WTC11 (cell line): ENCODE measurements around the gene C4BPB. TPM values are rescaled to one million over a fixed set of nuclear protein-coding genes. Genes with fewer than 3 reads are reported as not detected.

ENCODE experiments used
- ATAC-seq: fragments of 200-7000 bp; cut with Tn5 transposase; 2 replicates; pipeline ENCODE4 v1.10.0; 2021; ENCODE audit warnings: mild to moderate bottlenecking, moderate library complexity
- CTCF ChIA-PET: fragments of 300-600 bp; sonication (Branson Sonifier 250); formaldehyde crosslinking; loops from one replicate; lab custom pipeline; 2021; ENCODE audit warnings: antibody characterized with exemption; lab: Charles Lee
- POLR2A ChIA-PET: fragments of 350-600 bp; sonication (Branson Sonifier 250); formaldehyde crosslinking; loops from one replicate; lab custom pipeline; 2021; ENCODE audit warnings: antibody characterized with exemption; lab: Charles Lee
- DNase-seq: peaks from one replicate; pipeline ENCODE4 v3.0.0; 2021; ENCODE audit warnings: low spot score
- H3K27ac Mint-ChIP-seq: 2 replicates; pipeline ENCODE4 v1.8.0; 2021; ENCODE audit warnings: mixed read lengths
- H3K27me3 Mint-ChIP-seq: 2 replicates; pipeline ENCODE4 v1.8.0; 2021; ENCODE audit warnings: low read depth, mild to moderate bottlenecking, moderate library complexity, mixed read lengths
- H3K36me3 Mint-ChIP-seq: 2 replicates; pipeline ENCODE4 v1.8.0; 2021; ENCODE audit warnings: mixed read lengths
- H3K4me1 Mint-ChIP-seq: 2 replicates; pipeline ENCODE4 v1.8.0; 2022; ENCODE audit warnings: mixed read lengths
- H3K4me3 Mint-ChIP-seq: 2 replicates; pipeline ENCODE4 v1.8.0; 2021; ENCODE audit warnings: mild to moderate bottlenecking, moderate library complexity, mixed read lengths
- H3K9me3 Mint-ChIP-seq: 2 replicates; pipeline ENCODE4 v1.8.0; 2021; ENCODE audit warnings: mixed read lengths
- ATF1 ChIP-seq: sonication (generic); formaldehyde crosslinking; IDR thresholded peaks from 2 replicates; pipeline ENCODE4 v1.8.1; 2023; ENCODE audit warnings: mild to moderate bottlenecking, moderate library complexity, missing genetic modification reagents
- ATF2 ChIP-seq: sonication (generic); formaldehyde crosslinking; IDR thresholded peaks from 2 replicates; pipeline ENCODE4 v1.8.1; 2022; ENCODE audit warnings: low read depth, missing genetic modification reagents, borderline replicate concordance
- CBFB ChIP-seq: sonication (generic); formaldehyde crosslinking; IDR thresholded peaks from 2 replicates; pipeline ENCODE4 v1.8.1; 2022; ENCODE audit warnings: mild to moderate bottlenecking, low read depth, missing genetic modification reagents
- CREB1 ChIP-seq: sonication (generic); formaldehyde crosslinking; IDR thresholded peaks from 2 replicates; pipeline ENCODE4 v1.8.0; 2023; ENCODE audit warnings: mild to moderate bottlenecking, missing genetic modification reagents
- E2F1 ChIP-seq: sonication (generic); formaldehyde crosslinking; IDR thresholded peaks from 2 replicates; pipeline ENCODE4 v1.8.0; 2022; ENCODE audit warnings: mild to moderate bottlenecking, missing genetic modification reagents
- EMX1 ChIP-seq: fragments of 250-450 bp; sonication (Bioruptor Pico); IDR thresholded peaks from 2 replicates; pipeline ENCODE4 v1.8.0; 2021; ENCODE audit warnings: mild to moderate bottlenecking
- FOXP1 ChIP-seq: sonication (generic); formaldehyde crosslinking; IDR thresholded peaks from 2 replicates; pipeline ENCODE4 v1.8.0; 2022; ENCODE audit warnings: missing genetic modification reagents, mild to moderate bottlenecking, moderate library complexity, borderline replicate concordance
- FOXP4 ChIP-seq: sonication (generic); formaldehyde crosslinking; IDR thresholded peaks from 2 replicates; pipeline ENCODE4 v1.8.0; 2022; ENCODE audit warnings: mild to moderate bottlenecking, missing genetic modification reagents
- GRHL2 ChIP-seq: fragments of 250-450 bp; sonication (Bioruptor Pico); IDR thresholded peaks from 2 replicates; pipeline ENCODE4 v1.8.0; 2022; ENCODE audit warnings: mild to moderate bottlenecking, moderate library complexity; ENCODE audit not compliant: insufficient replicate concordance, severe bottlenecking
- JAZF1 ChIP-seq: fragments of 250-450 bp; sonication (Bioruptor Pico); IDR thresholded peaks from 2 replicates; pipeline ENCODE4 v1.9.0; 2021; ENCODE audit warnings: moderate library complexity, mild to moderate bottlenecking, inconsistent platforms
- MAX ChIP-seq: sonication (generic); formaldehyde crosslinking; IDR thresholded peaks from 2 replicates; pipeline ENCODE4 v1.8.0; 2022; ENCODE audit warnings: mild to moderate bottlenecking, missing genetic modification reagents
- NFE2L1 ChIP-seq: sonication (generic); formaldehyde crosslinking; IDR thresholded peaks from 2 replicates; pipeline ENCODE4 v1.8.1; 2023; ENCODE audit warnings: missing genetic modification reagents
- NFYB ChIP-seq: sonication (generic); formaldehyde crosslinking; conservative IDR thresholded peaks from 2 replicates; pipeline ENCODE4 v1.8.0; 2022; ENCODE audit warnings: low read depth, missing genetic modification reagents
- RELA ChIP-seq: sonication (generic); formaldehyde crosslinking; IDR thresholded peaks from 2 replicates; pipeline ENCODE4 v1.8.1; 2022; ENCODE audit warnings: missing genetic modification reagents, mild to moderate bottlenecking, borderline replicate concordance
- STAT6 ChIP-seq: sonication (generic); formaldehyde crosslinking; conservative IDR thresholded peaks from 2 replicates; pipeline ENCODE4 v1.8.1; 2023; ENCODE audit warnings: mild to moderate bottlenecking, low read depth, missing genetic modification reagents, moderate library complexity
- ZBTB43 ChIP-seq: sonication (generic); formaldehyde crosslinking; IDR thresholded peaks from 2 replicates; pipeline ENCODE4 v1.8.1; 2023; ENCODE audit warnings: mild to moderate bottlenecking, missing genetic modification reagents
- ZNF263 ChIP-seq: sonication (generic); formaldehyde crosslinking; IDR thresholded peaks from 2 replicates; pipeline ENCODE4 v1.8.1; 2022; ENCODE audit warnings: low read depth, mild to moderate bottlenecking, moderate library complexity, missing genetic modification reagents
- ZSCAN18 ChIP-seq: fragments of 250-450 bp; sonication (Bioruptor Pico); IDR thresholded peaks from 2 replicates; pipeline ENCODE4 v2.1.2; 2022; ENCODE audit warnings: mild to moderate bottlenecking, moderate library complexity
- total RNA-seq: library from RNA; stranded (reverse); gene quantifications from 3 replicates; pipeline ENCODE4 v1.2.3, GENCODE V29; 2021

C4BPB gene
- total RNA-seq, 1 experiment from 2014 or later = 0.26 TPM

- no peaks in the 10 kb centered on the region for H3K9me3 Mint-ChIP-seq
- ATAC-seq = no peak
Observed at GRCh38 chr1:207064561-207064960, 24.1 kb upstream of the C4BPB start.

More at GRCh38 chr1:207064561-207064960, 24.1 kb upstream of the C4BPB start:
- Mint-ChIP-seq H3K4me3 (no peak overlapping the region), H3K27me3 (no peaks in the 10 kb centered on the region), H3K4me1 (0 out of 2 replicates have a peak, but pooled peaks cover 2% of the 10 kb centered on the region), H3K36me3 (peaks cover 72% of the 10 kb centered on the region), H3K27ac (no peak overlapping the region)
- CTCF ChIA-PET = no interaction called here
- POLR2A ChIA-PET = no interaction called here
- no peak for DNase-seq
- TF ChIP-seq CBFB (no peak), FOXP4 (CRISPR knock-in tag) (no peak), ZSCAN18 (CRISPR knock-in tag) (no peak), ATF2 (CRISPR knock-in tag) (no peak), EMX1 (CRISPR knock-in tag) (no peak), ATF1 (CRISPR knock-in tag) (no peak), ZNF263 (CRISPR knock-in tag) (no peak), E2F1 (CRISPR knock-in tag) (no peak), FOXP1 (no peak), NFE2L1 (CRISPR knock-in tag) (no peak), CREB1 (no peak), GRHL2 (CRISPR knock-in tag) (no peak), RELA (no peak), ZBTB43 (CRISPR knock-in tag) (no peak), STAT6 (no peak), NFYB (CRISPR knock-in tag) (no peak), MAX (CRISPR knock-in tag) (no peak), JAZF1 (CRISPR knock-in tag) (no peak)
